ENCODE measurements around the gene EPN3.

The EPN3 gene

DNA sequence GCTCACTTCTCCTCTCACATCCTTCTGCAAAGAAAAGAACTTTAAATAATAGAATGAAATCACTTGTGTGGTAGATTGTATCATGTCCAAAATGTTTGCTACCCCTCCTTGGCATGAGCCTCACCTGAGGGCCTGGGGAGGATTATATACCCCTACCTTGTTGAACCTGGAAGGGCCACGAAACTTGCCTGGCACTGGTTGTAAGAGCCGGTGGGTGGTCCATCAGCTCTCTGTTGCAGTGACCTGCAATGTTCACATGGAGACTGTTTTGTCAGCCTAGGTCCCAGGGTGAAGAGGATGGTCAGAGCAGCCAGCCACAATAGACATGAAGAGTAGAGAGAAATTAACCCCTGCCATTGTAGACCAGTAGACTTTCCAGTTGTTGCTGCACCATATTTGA lies 43.7 kb upstream of the EPN3 start:
- no peaks in the 10 kb centered on the region for H3K4me1 ChIP-seq (ENCODE audit: control insufficient read depth in 1 of 2, insufficient read depth in 2 of 2, low read length in 2 of 2)
- H3K14ac ChIP-seq (ENCODE audit: low read length) = no peak overlapping the region
- H3K27me3 ChIP-seq (ENCODE audit: insufficient read depth, low read length) = no peaks in the 10 kb centered on the region
- no peaks in the 10 kb centered on the region for H3K79me1 ChIP-seq (ENCODE audit: low read length)
- peaks cover 10 to 11% of the 10 kb centered on the region in 2 experiments for H3K36me3 ChIP-seq (ENCODE audit: control insufficient read depth in 1 of 2, insufficient read depth in 2 of 2, low read length in 2 of 2)
- H2BK12ac ChIP-seq (ENCODE audit: low read length) = no peak overlapping the region
- no peak for DNase-seq
- no CpG with 5 or more reads among the region's 2 CpGs for WGBS (ENCODE audit: extremely low coverage, insufficient coverage, insufficient read length)
- H3K79me2 ChIP-seq (ENCODE audit: control insufficient read depth, insufficient read depth, low read length, poor library complexity) = no peaks in the 10 kb centered on the region
- H3K4me2 ChIP-seq (ENCODE audit: low read length) = no peak overlapping the region
- no peak overlapping the region for H3K23ac ChIP-seq (ENCODE audit: low read length)
- H2BK120ac ChIP-seq (ENCODE audit: insufficient read depth, low read length, poor library complexity) = no peak overlapping the region
- H3K18ac ChIP-seq (ENCODE audit: low read length) = no peak overlapping the region
- no peak overlapping the region for H4K12ac ChIP-seq (ENCODE audit: low read depth, low read length)
- H3K4me3 ChIP-seq (ENCODE audit: low read depth, low read length) = no peak overlapping the region
- no peak overlapping the region for H3K4ac ChIP-seq (ENCODE audit: low read depth, low read length)
- no peak overlapping the region for H3K27ac ChIP-seq (ENCODE audit: low read depth, low read length)
- H4K91ac ChIP-seq (ENCODE audit: low read depth, low read length) = no peak overlapping the region
- H2BK5ac ChIP-seq (ENCODE audit: low read depth, low read length, poor library complexity) = no peak overlapping the region
- H4K8ac ChIP-seq (ENCODE audit: low read depth, low read length) = no peak overlapping the region
- no peak overlapping the region for H2AFZ ChIP-seq (ENCODE audit: insufficient read depth, low read length, poor library complexity)
- no peak overlapping the region for H2AK5ac ChIP-seq (ENCODE audit: low read length)
- H3K9ac ChIP-seq (ENCODE audit: low read length) = no peak overlapping the region
- H3K9me3 ChIP-seq (ENCODE audit: insufficient read depth, low read depth, low read length) = no peaks in the 10 kb centered on the region

DNA sequence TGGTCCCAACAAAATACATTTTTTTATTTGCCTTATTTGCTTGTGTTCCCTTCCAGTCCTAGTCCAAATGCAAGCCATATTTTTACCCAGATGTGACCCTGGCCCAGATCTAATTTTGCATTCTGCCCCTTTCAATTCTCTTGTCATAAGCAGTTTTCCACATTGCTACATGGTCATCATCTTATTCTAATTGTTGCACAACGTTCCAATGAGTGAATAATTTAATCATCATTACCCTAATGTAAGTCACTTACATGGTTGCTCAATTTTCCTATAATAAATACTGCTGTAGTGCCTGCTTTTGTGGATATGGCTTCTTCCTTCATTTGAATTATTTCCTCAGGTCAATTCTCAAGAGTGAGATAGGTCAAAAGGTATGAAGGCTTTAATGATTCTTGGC lies 41.0 kb upstream of the EPN3 start:
- H3K18ac ChIP-seq (ENCODE audit: low read length) = no peak overlapping the region
- H3K9me3 ChIP-seq (ENCODE audit: insufficient read depth, low read depth, low read length) = peaks cover 2% of the 10 kb centered on the region
- H3K36me3 ChIP-seq (ENCODE audit: control insufficient read depth in 1 of 2, insufficient read depth in 2 of 2, low read length in 2 of 2) = no peaks in the 10 kb centered on the region
- H2AFZ ChIP-seq (ENCODE audit: insufficient read depth, low read length, poor library complexity) = no peak overlapping the region
- no peak overlapping the region for H2BK5ac ChIP-seq (ENCODE audit: low read depth, low read length, poor library complexity)
- H3K79me1 ChIP-seq (ENCODE audit: low read length) = no peaks in the 10 kb centered on the region
- no peak overlapping the region for H3K4me3 ChIP-seq (ENCODE audit: low read depth, low read length)
- H3K27ac ChIP-seq (ENCODE audit: low read depth, low read length) = no peak overlapping the region
- H2BK12ac ChIP-seq (ENCODE audit: low read length) = no peak overlapping the region
- no peak overlapping the region for H3K14ac ChIP-seq (ENCODE audit: low read length)
- H4K91ac ChIP-seq (ENCODE audit: low read depth, low read length) = no peak overlapping the region
- no peak overlapping the region for H3K4ac ChIP-seq (ENCODE audit: low read depth, low read length)
- H3K4me2 ChIP-seq (ENCODE audit: low read length) = no peak overlapping the region
- no peaks in the 10 kb centered on the region for H3K79me2 ChIP-seq (ENCODE audit: control insufficient read depth, insufficient read depth, low read length, poor library complexity)
- H4K12ac ChIP-seq (ENCODE audit: low read depth, low read length) = no peak overlapping the region
- no peaks in the 10 kb centered on the region for H3K27me3 ChIP-seq (ENCODE audit: insufficient read depth, low read length)
- no peak overlapping the region for H3K9ac ChIP-seq (ENCODE audit: low read length)
- WGBS (ENCODE audit: extremely low coverage, insufficient coverage, insufficient read length) = no CpG with 5 or more reads among the region's 1 CpG
- H3K4me1 ChIP-seq (ENCODE audit: control insufficient read depth in 1 of 2, insufficient read depth in 2 of 2, low read length in 2 of 2) = peaks cover 0 to 2% of the 10 kb centered on the region in 2 experiments
- no peak overlapping the region for H2BK120ac ChIP-seq (ENCODE audit: insufficient read depth, low read length, poor library complexity)
- H4K8ac ChIP-seq (ENCODE audit: low read depth, low read length) = no peak overlapping the region
- no peak overlapping the region for H3K23ac ChIP-seq (ENCODE audit: low read length)
- H2AK5ac ChIP-seq (ENCODE audit: low read length) = no peak overlapping the region
- no peak for DNase-seq

DNA sequence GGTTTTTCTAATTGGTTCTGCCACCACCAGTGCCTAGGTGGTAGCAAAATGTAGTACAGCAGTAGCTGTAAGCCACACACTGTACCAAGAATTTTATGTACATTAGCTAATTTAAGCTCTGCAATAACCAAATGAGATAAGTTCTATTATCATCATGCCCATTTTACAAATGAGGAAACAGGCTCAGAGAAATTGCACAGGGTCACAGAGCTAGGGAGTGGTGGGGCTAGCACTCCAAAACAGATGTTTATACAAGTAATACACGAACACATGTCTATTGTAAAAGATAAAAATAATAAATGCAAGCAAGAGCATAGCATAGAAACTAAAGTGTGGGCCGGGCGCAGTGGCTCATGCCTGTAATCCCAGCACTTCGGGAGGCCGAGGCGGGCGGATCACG lies 40.3 kb upstream of the EPN3 start:
- no peak overlapping the region for H2BK5ac ChIP-seq (ENCODE audit: low read depth, low read length, poor library complexity)
- no peak overlapping the region for H3K18ac ChIP-seq (ENCODE audit: low read length)
- H4K91ac ChIP-seq (ENCODE audit: low read depth, low read length) = no peak overlapping the region
- H3K23ac ChIP-seq (ENCODE audit: low read length) = no peak overlapping the region
- H3K27me3 ChIP-seq (ENCODE audit: insufficient read depth, low read length) = no peaks in the 10 kb centered on the region
- H4K12ac ChIP-seq (ENCODE audit: low read depth, low read length) = no peak overlapping the region
- H4K8ac ChIP-seq (ENCODE audit: low read depth, low read length) = no peak overlapping the region
- no peak overlapping the region for H3K27ac ChIP-seq (ENCODE audit: low read depth, low read length)
- peaks cover 0 to 2% of the 10 kb centered on the region in 2 experiments for H3K4me1 ChIP-seq (ENCODE audit: control insufficient read depth in 1 of 2, insufficient read depth in 2 of 2, low read length in 2 of 2)
- no peak overlapping the region for H2AFZ ChIP-seq (ENCODE audit: insufficient read depth, low read length, poor library complexity)
- no peak overlapping the region for H2BK12ac ChIP-seq (ENCODE audit: low read length)
- H3K79me1 ChIP-seq (ENCODE audit: low read length) = no peaks in the 10 kb centered on the region
- H3K4me3 ChIP-seq (ENCODE audit: low read depth, low read length) = no peak overlapping the region
- WGBS (ENCODE audit: extremely low coverage, insufficient coverage, insufficient read length) = no CpG with 5 or more reads among the region's 8 CpGs
- no peak overlapping the region for H3K4me2 ChIP-seq (ENCODE audit: low read length)
- no peak for DNase-seq
- no peak overlapping the region for H2BK120ac ChIP-seq (ENCODE audit: insufficient read depth, low read length, poor library complexity)
- no peak overlapping the region for H2AK5ac ChIP-seq (ENCODE audit: low read length)
- no peaks in the 10 kb centered on the region for H3K36me3 ChIP-seq (ENCODE audit: control insufficient read depth in 1 of 2, insufficient read depth in 2 of 2, low read length in 2 of 2)
- no peak overlapping the region for H3K9ac ChIP-seq (ENCODE audit: low read length)
- peaks cover 2% of the 10 kb centered on the region for H3K9me3 ChIP-seq (ENCODE audit: insufficient read depth, low read depth, low read length)
- no peaks in the 10 kb centered on the region for H3K79me2 ChIP-seq (ENCODE audit: control insufficient read depth, insufficient read depth, low read length, poor library complexity)
- no peak overlapping the region for H3K4ac ChIP-seq (ENCODE audit: low read depth, low read length)
- H3K14ac ChIP-seq (ENCODE audit: low read length) = no peak overlapping the region

DNA sequence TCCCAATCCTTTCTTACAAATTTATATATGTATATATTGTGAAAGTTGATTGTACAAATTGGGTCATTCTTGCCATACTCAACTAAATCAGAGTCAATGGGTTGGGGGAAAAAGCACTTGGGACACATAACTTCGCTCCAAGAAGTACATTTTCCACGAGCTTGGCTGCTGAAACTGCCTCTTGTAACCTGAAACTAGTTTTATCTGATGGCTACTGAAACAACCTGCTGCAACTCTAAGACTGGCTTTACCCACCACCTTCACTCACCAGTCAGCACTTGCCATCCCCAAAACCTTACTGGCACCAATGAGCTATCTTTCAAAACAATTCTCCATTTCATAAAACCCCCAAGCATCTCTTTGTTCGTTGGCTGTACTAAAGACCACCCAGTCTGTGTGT lies 38.8 kb upstream of the EPN3 start:
- no peak overlapping the region for H3K9ac ChIP-seq (ENCODE audit: low read length)
- no peak overlapping the region for H3K23ac ChIP-seq (ENCODE audit: low read length)
- peaks cover 5 to 6% of the 10 kb centered on the region in 2 experiments for H3K4me1 ChIP-seq (ENCODE audit: control insufficient read depth in 1 of 2, insufficient read depth in 2 of 2, low read length in 2 of 2)
- no peak overlapping the region for H4K12ac ChIP-seq (ENCODE audit: low read depth, low read length)
- H2AK5ac ChIP-seq (ENCODE audit: low read length) = no peak overlapping the region
- no peaks in the 10 kb centered on the region for H3K27me3 ChIP-seq (ENCODE audit: insufficient read depth, low read length)
- H3K18ac ChIP-seq (ENCODE audit: low read length) = no peak overlapping the region
- no peak overlapping the region for H2AFZ ChIP-seq (ENCODE audit: insufficient read depth, low read length, poor library complexity)
- H3K27ac ChIP-seq (ENCODE audit: low read depth, low read length) = no peak overlapping the region
- H3K4ac ChIP-seq (ENCODE audit: low read depth, low read length) = no peak overlapping the region
- H4K91ac ChIP-seq (ENCODE audit: low read depth, low read length) = no peak overlapping the region
- H3K79me1 ChIP-seq (ENCODE audit: low read length) = no peaks in the 10 kb centered on the region
- H4K8ac ChIP-seq (ENCODE audit: low read depth, low read length) = no peak overlapping the region
- no peaks in the 10 kb centered on the region for H3K79me2 ChIP-seq (ENCODE audit: control insufficient read depth, insufficient read depth, low read length, poor library complexity)
- no peak overlapping the region for H3K14ac ChIP-seq (ENCODE audit: low read length)
- no peak for DNase-seq
- H3K4me3 ChIP-seq (ENCODE audit: low read depth, low read length) = no peak overlapping the region
- H2BK12ac ChIP-seq (ENCODE audit: low read length) = no peak overlapping the region
- H2BK120ac ChIP-seq (ENCODE audit: insufficient read depth, low read length, poor library complexity) = no peak overlapping the region
- peaks cover 2% of the 10 kb centered on the region for H3K9me3 ChIP-seq (ENCODE audit: insufficient read depth, low read depth, low read length)
- no CpG with 5 or more reads among the region's 3 CpGs for WGBS (ENCODE audit: extremely low coverage, insufficient coverage, insufficient read length)
- no peak overlapping the region for H3K4me2 ChIP-seq (ENCODE audit: low read length)
- H2BK5ac ChIP-seq (ENCODE audit: low read depth, low read length, poor library complexity) = no peak overlapping the region
- no peaks in the 10 kb centered on the region for H3K36me3 ChIP-seq (ENCODE audit: control insufficient read depth in 1 of 2, insufficient read depth in 2 of 2, low read length in 2 of 2)
